Heart right ventricle (tissue), 16 donors: ENCODE measurements around the gene DEPDC1B. TPM values are rescaled to one million over a fixed set of nuclear protein-coding genes. Genes with fewer than 3 reads are reported as not detected.

Source experiments
- ATAC-seq, 8 donors: fragments of 200-7000 bp; cut with Tn5 transposase; one replicate each; pipeline ENCODE4 v1.9.1; 2020; ENCODE audit warnings: mild to moderate bottlenecking in 8 of 8, moderate library complexity in 8 of 8, moderate number of reproducible peaks in 1 of 8
- DNase-seq, 2 donors: peaks; one replicate each; pipeline ENCODE4 v3.0.0-alpha.2; 2020
- H3K27ac ChIP-seq, 10 donors: fragments of 200-600 bp; sonication (generic) in 2 of 10; one replicate each; pipeline versions ENCODE4 v1.5.0 to v1.8.0; 2020 to 2022; ENCODE audit warnings: mild to moderate bottlenecking in 3 of 10
- H3K27me3 ChIP-seq, 7 donors: fragments of 200-600 bp; one replicate each; pipeline ENCODE4 v1.8.0; 2021 to 2022; ENCODE audit warnings: mild to moderate bottlenecking in 2 of 7
- H3K36me3 ChIP-seq, 9 donors: fragments of 200-600 bp; sonication (generic) in 1 of 9; one replicate each; pipeline versions ENCODE4 v1.5.0 to v1.8.0; 2020 to 2022; ENCODE audit warnings: mild to moderate bottlenecking in 2 of 9
- H3K4me1 ChIP-seq, 9 donors: fragments of 200-600 bp; sonication (generic) in 1 of 9; one replicate each; pipeline versions ENCODE4 v1.5.0 to v1.8.0; 2020 to 2022; ENCODE audit warnings: mild to moderate bottlenecking in 4 of 9
- H3K4me3 ChIP-seq, 10 donors: fragments of 200-600 bp; sonication (generic) in 2 of 10; one replicate each; pipeline versions ENCODE4 v1.5.0 to v1.8.0; 2020 to 2022; ENCODE audit warnings: mild to moderate bottlenecking in 7 of 10, moderate library complexity in 2 of 10
- H3K9me3 ChIP-seq, 11 donors: fragments of 200-600 bp in 10 of 11; sonication (generic) in 2 of 11; one replicate each; pipeline versions ENCODE4 v1.5.0 to v1.8.0; 2013 to 2022; ENCODE audit warnings: mild to moderate bottlenecking in 2 of 11, control low read depth in 1 of 11, moderate library complexity in 1 of 11
- WGBS, 2 donors: extraction: QIAGEN DNeasy Blood & Tissue Kit; methylation state at CpG; one replicate each; pipeline ENCODE4 v1.1.7; 2013; ENCODE audit warnings: inconsistent platforms in 1 of 2; 5-methylcytosine and 5-hydroxymethylcytosine counted together
- intact Hi-C, 10 donors: fragments of 100-400 bp; cut with DNase I; formaldehyde crosslinking; loops; one replicate each; pipeline versions ENCODE4 v1.11.1 to v1.14.2; 2022
- polyA plus RNA-seq, 2 donors: library from polyadenylated mRNA; stranded (reverse); fragments of 200-250 nt; gene quantifications; one replicate each; pipeline ENCODE4 v1.2.3, GENCODE V29; 2013
- total RNA-seq, 10 donors: library from RNA; stranded (reverse); fragmentation: NEBNext Ultra II Directional in 3 of 10; extraction: Animal tissue kit (Norgen Biotek cat#: 25700) in 3 of 10; gene quantifications; one replicate each; pipeline versions ENCODE4 v1.2.1 to v1.2.4, GENCODE V29; 2021 to 2023
- TF ChIP-seq, protein P1 (sequence below), 9 donors: fragments of 200-600 bp; sonication (generic) in 2 of 9; IDR thresholded peaks; one replicate each; pipeline versions ENCODE4 v1.5.0 to v1.8.0; 2021 to 2022; ENCODE audit warnings: antibody characterized with exemption in 9 of 9, mild to moderate bottlenecking in 5 of 9, moderate library complexity in 1 of 9
- donor health status: Arrhythmogenic right ventricular cardiomyopathy.
- donor health status: ischemic (EF 13 %, LVEDD 7.1; RV severe dilation, severe dysfunction).
- donor health status: healthy with polysubstance abuse.
- donor health status: DM: no; HTN: yes; CAD: no.
- donor health status: DM: no; HTN: no; CAD: no.
- donor health status: ischemic (EF 25% LVEDD 6.9; RV normal size, moderate dysfunction).
- donor health status: ischemic (EF 25% LVEDD 5.7; RV mildly dilated, moderate dysfunction).
- donor health status: healthy.
- donor health status: DM: yes; HTN: yes; CAD: no.
- donor health status: Ischemic cardiomyopathy.
- donor health status: ischemic (EF 35%, LVEDD 5.7; RV mildly dilated, moderate dysfunction).
- donor health status: nonischemic (EF 11% LVEDD 7.7; RV severe dilation, severe dysfunction).
- donor health status: DM: yes; HTN: yes; CAD: no.
- donor health status: PGD.
- donor health status: ischemic (EF 29% LVEDD 5.4; RV normal size, mild dysfunction).
- donor health status: nonischemic (EF 23%, LVEDD 6.1; RV moderate dilation, normal function).

Gene DEPDC1B
- total and polyA plus RNA-seq, 12 donors = 0.04 to 1.1 (median 0.46) TPM; not detected in 7

DNA sequence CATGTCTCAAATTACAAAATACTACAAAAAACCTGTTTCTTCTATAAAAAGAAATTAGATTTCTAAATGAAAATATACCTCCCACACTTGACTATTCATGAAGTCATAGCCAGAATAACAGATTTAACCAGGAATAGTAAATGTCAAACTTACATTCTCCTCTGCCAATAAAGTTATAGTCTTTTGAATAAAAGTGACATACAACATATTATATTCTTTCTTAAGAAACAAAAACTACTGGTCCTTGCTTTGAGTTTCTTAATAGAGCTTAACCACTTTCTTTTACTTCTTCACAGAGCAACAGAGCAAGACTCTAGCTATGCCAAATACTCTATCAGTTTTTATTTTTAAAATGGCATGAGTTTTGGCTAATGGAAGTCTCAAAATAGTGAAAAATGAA, 61.7 kb downstream of the DEPDC1B start:
- Histone ChIP-seq H3K9me3 (no peaks in the 10 kb centered on the region), H3K27ac (no peak overlapping the region), H3K4me1 (no peaks in the 10 kb centered on the region), H3K36me3 (no peaks in the 10 kb centered on the region), H3K4me3 (no peak overlapping the region), H3K27me3 (no peaks in the 10 kb centered on the region)
- no peak for ATAC-seq
- DNase-seq = no peak
- TF ChIP-seq, protein P1, sequence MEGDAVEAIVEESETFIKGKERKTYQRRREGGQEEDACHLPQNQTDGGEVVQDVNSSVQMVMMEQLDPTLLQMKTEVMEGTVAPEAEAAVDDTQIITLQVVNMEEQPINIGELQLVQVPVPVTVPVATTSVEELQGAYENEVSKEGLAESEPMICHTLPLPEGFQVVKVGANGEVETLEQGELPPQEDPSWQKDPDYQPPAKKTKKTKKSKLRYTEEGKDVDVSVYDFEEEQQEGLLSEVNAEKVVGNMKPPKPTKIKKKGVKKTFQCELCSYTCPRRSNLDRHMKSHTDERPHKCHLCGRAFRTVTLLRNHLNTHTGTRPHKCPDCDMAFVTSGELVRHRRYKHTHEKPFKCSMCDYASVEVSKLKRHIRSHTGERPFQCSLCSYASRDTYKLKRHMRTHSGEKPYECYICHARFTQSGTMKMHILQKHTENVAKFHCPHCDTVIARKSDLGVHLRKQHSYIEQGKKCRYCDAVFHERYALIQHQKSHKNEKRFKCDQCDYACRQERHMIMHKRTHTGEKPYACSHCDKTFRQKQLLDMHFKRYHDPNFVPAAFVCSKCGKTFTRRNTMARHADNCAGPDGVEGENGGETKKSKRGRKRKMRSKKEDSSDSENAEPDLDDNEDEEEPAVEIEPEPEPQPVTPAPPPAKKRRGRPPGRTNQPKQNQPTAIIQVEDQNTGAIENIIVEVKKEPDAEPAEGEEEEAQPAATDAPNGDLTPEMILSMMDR (IDR thresholded peaks at IDR 0.05) = no peak
- intact Hi-C loops = no loop called here

GRCh38 chr5:60636644-60637043, 63.3 kb downstream of the DEPDC1B start:
- ATAC-seq = no peak
- Histone ChIP-seq H3K4me3 (no peak overlapping the region), H3K27me3 (no peaks in the 10 kb centered on the region), H3K27ac (no peak overlapping the region), H3K9me3 (no peaks in the 10 kb centered on the region), H3K4me1 (no peaks in the 10 kb centered on the region), H3K36me3 (no peaks in the 10 kb centered on the region)
- no peak for DNase-seq
- TF ChIP-seq, protein P1 (IDR thresholded peaks at IDR 0.05) = no peak
- intact Hi-C loops = no loop called here
- 95 to 98% methylated on average over 4 of the region's 4 CpGs for WGBS, 2 donors

DNA sequence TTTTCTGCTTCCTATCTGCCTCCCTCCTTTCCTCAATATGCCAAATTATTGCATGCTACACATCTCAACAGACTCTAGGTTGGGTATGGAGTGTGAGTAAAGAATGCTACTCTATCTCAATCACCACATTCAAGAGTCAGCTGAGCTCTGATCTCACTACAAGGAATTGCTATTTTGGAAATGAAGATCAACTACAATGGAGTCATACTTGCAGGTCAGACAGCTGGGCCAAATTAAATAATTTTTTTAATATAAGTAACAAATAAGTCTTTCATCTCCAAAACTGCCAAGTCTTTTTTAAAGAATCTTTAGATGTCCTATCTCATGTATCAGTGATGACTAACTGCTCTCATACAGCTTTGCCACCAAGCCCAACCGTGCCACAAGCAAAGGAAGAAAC, 64.0 kb downstream of the DEPDC1B start:
- Histone ChIP-seq H3K9me3 (no peaks in the 10 kb centered on the region), H3K27me3 (no peaks in the 10 kb centered on the region), H3K27ac (no peak overlapping the region), H3K36me3 (no peaks in the 10 kb centered on the region), H3K4me1 (no peaks in the 10 kb centered on the region), H3K4me3 (no peak overlapping the region)
- 89 to 95% methylated on average over 1 of the region's 1 CpG for WGBS, 2 donors
- TF ChIP-seq, protein P1 (IDR thresholded peaks at IDR 0.05) = no peak
- DNase-seq = no peak
- no peak for ATAC-seq
- intact Hi-C loops = no loop called here

DNA sequence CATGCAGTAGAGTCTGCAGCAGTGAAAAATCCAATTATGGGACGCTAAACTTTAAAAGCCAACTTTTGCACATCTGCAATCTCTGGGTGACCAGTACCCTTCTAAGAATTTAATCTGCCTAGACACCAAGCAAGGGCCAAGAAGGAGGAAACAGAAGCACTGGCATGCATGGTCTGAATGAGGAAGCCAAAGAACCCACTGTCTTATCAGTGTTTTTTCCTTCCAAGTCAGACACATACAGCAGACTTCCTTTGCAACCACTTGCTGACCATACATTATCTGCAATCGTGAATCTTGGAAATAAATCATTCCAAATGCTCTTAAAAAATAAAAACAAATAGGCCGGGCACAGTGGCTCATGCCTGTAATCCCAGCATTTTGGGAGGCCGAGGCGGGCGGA, 65.9 kb downstream of the DEPDC1B start:
- H3K36me3 ChIP-seq = no peaks in the 10 kb centered on the region
- H3K4me3 ChIP-seq = no peak overlapping the region
- H3K27me3 ChIP-seq = no peaks in the 10 kb centered on the region
- intact Hi-C loops = no loop called here
- WGBS, 2 donors = 66 to 79% methylated on average over 6 of the region's 6 CpGs
- H3K27ac ChIP-seq = no peak overlapping the region
- no peaks in the 10 kb centered on the region for H3K9me3 ChIP-seq
- ATAC-seq = no peak
- TF ChIP-seq, protein P1 (IDR thresholded peaks at IDR 0.05) = no peak
- no peaks in the 10 kb centered on the region for H3K4me1 ChIP-seq
- DNase-seq = no peak

DNA sequence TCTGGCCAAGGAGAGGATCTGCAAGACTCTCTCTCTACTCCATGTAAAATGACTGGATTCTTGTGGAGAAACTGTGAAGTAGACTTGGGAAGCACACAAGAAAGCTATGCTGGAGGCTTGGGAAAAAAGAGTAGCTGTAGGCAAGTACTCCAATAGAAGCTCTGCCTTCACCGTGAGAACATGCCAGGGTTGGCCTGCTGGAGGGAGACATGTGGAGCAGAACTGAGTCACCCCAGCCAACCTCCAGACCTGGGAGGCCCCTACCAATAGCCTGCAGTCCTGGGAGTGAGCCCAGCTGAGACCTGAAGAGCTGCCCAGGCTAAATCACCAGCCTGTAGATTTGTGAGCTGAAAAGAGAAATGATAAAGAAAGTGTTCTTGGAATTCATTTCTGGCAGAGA, 66.6 kb downstream of the DEPDC1B start:
- Histone ChIP-seq H3K4me3 (no peak overlapping the region), H3K36me3 (no peaks in the 10 kb centered on the region), H3K27ac (no peak overlapping the region), H3K4me1 (no peaks in the 10 kb centered on the region), H3K27me3 (no peaks in the 10 kb centered on the region), H3K9me3 (no peaks in the 10 kb centered on the region)
- DNase-seq = no peak
- 39 to 42% methylated on average over 1 of the region's 1 CpG for WGBS, 2 donors
- ATAC-seq = no peak
- intact Hi-C loops = no loop called here
- TF ChIP-seq, protein P1 (IDR thresholded peaks at IDR 0.05) = no peak
